ENCODE data around the gene ARHGEF18.
"Not testable (repeated sequence)": the region's sequence is repeated elsewhere in the genome, so short reads cannot be mapped to it uniquely, and the experiment has no call there.

ARHGEF18 gene

GRCh38 chr19:7366701-7367420, 18.1 kb downstream of the ARHGEF18 start:
- TF ChIP-seq POLR2AphosphoS5 (IDR thresholded peaks at IDR 0.05; ENCODE audit: low read depth) (no peak), GABPA (IDR thresholded peaks at IDR 0.05; ENCODE audit: low read depth) (no peak), REST (IDR thresholded peaks at IDR 0.05; ENCODE audit: insufficient replicate concordance, low read depth) (no peak), CTCF (IDR thresholded peaks at IDR 0.05; ENCODE audit: insufficient read depth, low read length) (no peak), SPI1 (IDR thresholded peaks at IDR 0.05; ENCODE audit: borderline replicate concordance, low read depth) (no peak)
- peak in 1 of 2 experiments; percentile 58 for DNase-seq (ENCODE audit: low read depth in 1 of 2, low spot score in 1 of 2)

GRCh38 chr19:7368456-7368855, 19.7 kb downstream of the ARHGEF18 start:
- DNase-seq (ENCODE audit: low read depth in 1 of 2, low spot score in 1 of 2): no peak
- H3K4me3 ChIP-seq (replicated peaks; ENCODE audit: insufficient read depth, low read length): no peak overlapping the region
- H3K27ac ChIP-seq (replicated peaks): no peak overlapping the region
- TF ChIP-seq POLR2AphosphoS5 (IDR thresholded peaks at IDR 0.05; ENCODE audit: low read depth): no peak
- no peak for TF ChIP-seq CTCF (IDR thresholded peaks at IDR 0.05; ENCODE audit: insufficient read depth, low read length)
- H3K27me3 ChIP-seq (ENCODE audit: insufficient read depth, poor library complexity, severe bottlenecking): no peaks in the 10 kb centered on the region

More at GRCh38 chr19:7366701-7367420, 18.1 kb downstream of the ARHGEF18 start:
- Histone ChIP-seq H3K4me3 (replicated peaks; ENCODE audit: insufficient read depth, low read length) (no peak overlapping the region), H3K27ac (replicated peaks) (no peak overlapping the region), H3K27me3 (ENCODE audit: insufficient read depth, poor library complexity, severe bottlenecking) (no peaks in the 10 kb centered on the region)

- H3K27me3 ChIP-seq (ENCODE audit: insufficient read depth, poor library complexity, severe bottlenecking): not testable (repeated sequence)
Measured at GRCh38 chr19:7368866-7369265, 20.1 kb downstream of the ARHGEF18 start.

GRCh38 chr19:7370546-7370945, 21.8 kb downstream of the ARHGEF18 start:
- Histone ChIP-seq H3K4me3 (replicated peaks; ENCODE audit: insufficient read depth, low read length) (no peak overlapping the region), H3K27me3 (ENCODE audit: insufficient read depth, poor library complexity, severe bottlenecking) (no peaks in the 10 kb centered on the region), H3K27ac (replicated peaks) (no peak overlapping the region)
- DNase-seq (ENCODE audit: low read depth in 1 of 2, low spot score in 1 of 2): no peak
- TF ChIP-seq POLR2AphosphoS5 (IDR thresholded peaks at IDR 0.05; ENCODE audit: low read depth) (no peak), GABPA (IDR thresholded peaks at IDR 0.05; ENCODE audit: low read depth) (no peak), CTCF (IDR thresholded peaks at IDR 0.05; ENCODE audit: insufficient read depth, low read length) (no peak), REST (IDR thresholded peaks at IDR 0.05; ENCODE audit: insufficient replicate concordance, low read depth) (no peak)

More at GRCh38 chr19:7368866-7369265, 20.1 kb downstream of the ARHGEF18 start:
- not testable (repeated sequence) for H3K4me3 ChIP-seq (replicated peaks; ENCODE audit: insufficient read depth, low read length); DNase-seq (ENCODE audit: low read depth in 1 of 2, low spot score in 1 of 2); H3K27ac ChIP-seq (replicated peaks)
